Dermis microvascular lymphatic vessel endothelial cell (primary cell): ENCODE measurements around the gene TMEM158. TPM values are rescaled to one million over a fixed set of nuclear protein-coding genes. Genes with fewer than 3 reads are reported as not detected.

Source experiments
- total RNA-seq: library from RNA; depleted of rRNA; stranded (reverse); fragments of >200 nt; gene quantifications from 2 replicates; pipeline ENCODE4 v1.2.1, GENCODE V29; 2014

Gene TMEM158
- total RNA-seq, 1 donor from 2014 or later, result 1.0 TPM

Other genes with a start within 250 kb of the TMEM158 start
- 0.25 and 0.26 TPM in 2 replicates for gene CLEC3B, start 200.0 kb downstream of the TMEM158 start, total RNA-seq
- 0.13 and 0.39 TPM in 2 replicates for gene CDCP1, start 79.9 kb downstream of the TMEM158 start, total RNA-seq
- 15.7 and 18.3 TPM in 2 replicates for gene LARS2, start 162.3 kb upstream of the TMEM158 start, total RNA-seq